H1 (cell line): ENCODE results near the gene NR1H2. TPM values are rescaled to one million over a fixed set of nuclear protein-coding genes. Genes with fewer than 3 reads are reported as not detected.

Experiments
- CTCF ChIA-PET: fragments of 300-600 bp; sonication (Branson Sonifier 250); formaldehyde crosslinking; loops from one replicate; lab custom pipeline; 2021; ENCODE audit not compliant: partially characterized antibody; lab: Charles Lee
- POLR2A ChIA-PET: fragments of 300-600 bp; sonication (Branson Sonifier 250); formaldehyde crosslinking; loops from one replicate; lab custom pipeline; 2021; ENCODE audit warnings: inconsistent platforms; ENCODE audit not compliant: partially characterized antibody; lab: Charles Lee
- DNase-seq, 2 experiments: peaks; one replicate each; pipeline versions ENCODE4 v3.0.0 to v3.0.0-alpha.2; 2010 to 2022; ENCODE audit warnings: low spot score in 2 of 2, low read depth in 1 of 2, mixed read lengths in 1 of 2
- FAIRE-seq: peaks from 2 replicates; lab custom pipeline; 2011; peaks lifted over from hg19 to GRCh38; lab: Jason Lieb, UNC
- H2AFZ ChIP-seq: 2 replicates; pipeline ENCODE4 v1.8.1; 2012; ENCODE audit warnings: low read length, inconsistent platforms
- H2AK5ac ChIP-seq: 2 replicates; pipeline ENCODE4 v1.6.1; 2013; ENCODE audit warnings: low read depth, low read length
- H2BK120ac ChIP-seq: replicated peaks from 2 replicates; pipeline ENCODE3; 2013; ENCODE audit warnings: low read depth, low read length, inconsistent platforms
- H2BK12ac ChIP-seq: 2 replicates; pipeline ENCODE4 v1.6.1; 2013; ENCODE audit warnings: low read depth, low read length
- H2BK15ac ChIP-seq: 2 replicates; pipeline ENCODE4 v1.6.1; 2013; ENCODE audit warnings: low read length
- H2BK20ac ChIP-seq: 2 replicates; pipeline ENCODE4 v1.6.1; 2013; ENCODE audit warnings: low read length
- H2BK5ac ChIP-seq: 2 replicates; pipeline ENCODE4 v1.6.1; 2013; ENCODE audit warnings: low read depth, low read length
- H3K14ac ChIP-seq: 2 replicates; pipeline ENCODE4 v1.6.1; 2013; ENCODE audit warnings: inconsistent platforms; ENCODE audit not compliant: insufficient read length
- H3K18ac ChIP-seq: 2 replicates; pipeline ENCODE4 v1.6.1; 2013; ENCODE audit warnings: low read length; ENCODE audit errors: extremely low read depth
- H3K23ac ChIP-seq: 2 replicates; pipeline ENCODE4 v1.6.1; 2013; ENCODE audit warnings: inconsistent platforms; ENCODE audit not compliant: insufficient read length
- H3K23me2 ChIP-seq: 2 replicates; pipeline ENCODE4 v1.6.1; 2013; ENCODE audit warnings: low read depth, low read length
- H3K27ac ChIP-seq: 2 replicates; pipeline ENCODE4 v1.6.1; 2011; ENCODE audit warnings: low read depth, low read length, inconsistent platforms
- H3K27me3 ChIP-seq, 4 experiments: replicated peaks in 1 of 4; 1 replicate in 1 of 4; 2 replicates in 3 of 4; pipeline versions ENCODE4 v1.6.1 to v1.8.1; 2011 to 2013; ENCODE audit warnings: low read length in 3 of 4, mild to moderate bottlenecking in 3 of 4, inconsistent platforms in 2 of 4, mixed read lengths in 2 of 4, moderate library complexity in 1 of 4; ENCODE audit not compliant: control insufficient read depth in 3 of 4, insufficient read depth in 3 of 4; ENCODE audit errors: extremely low read depth in 1 of 4
- H3K36me3 ChIP-seq, 4 experiments: 2 replicates each; pipeline versions ENCODE4 v1.6.1 to v1.8.1; 2011 to 2013; ENCODE audit warnings: mild to moderate bottlenecking in 4 of 4, low read length in 3 of 4, moderate library complexity in 2 of 4, control low read depth in 1 of 4, inconsistent platforms in 1 of 4; ENCODE audit not compliant: insufficient read depth in 4 of 4, control insufficient read depth in 2 of 4
- H3K4ac ChIP-seq: replicated peaks from 2 replicates; pipeline ENCODE3; 2013; ENCODE audit warnings: low read length, low read depth, mixed read lengths, inconsistent platforms; ENCODE audit not compliant: insufficient read length
- H3K4me1 ChIP-seq, 4 experiments: replicated peaks in 1 of 4; 1 replicate in 1 of 4; 2 replicates in 3 of 4; pipeline versions ENCODE4 v1.6.1 to v1.8.1; 2011 to 2013; ENCODE audit warnings: low read length in 3 of 4, inconsistent platforms in 2 of 4, mixed read lengths in 1 of 4; ENCODE audit not compliant: insufficient read depth in 4 of 4, control insufficient read depth in 3 of 4
- H3K4me2 ChIP-seq, 2 experiments: 2 replicates each; pipeline versions ENCODE4 v1.6.1 to v1.8.1; 2011 to 2013; ENCODE audit warnings: low read depth in 2 of 2, low read length in 2 of 2, control low read depth in 1 of 2, inconsistent platforms in 1 of 2, mild to moderate bottlenecking in 1 of 2; ENCODE audit not compliant: insufficient read depth in 1 of 2
- H3K4me3 ChIP-seq, 4 experiments: fragments of 200-600, 300-600 bp in 1 of 4; sonication (generic), shearing (Covaris generic), sonication (Bioruptor Twin) in 1 of 4; 2 replicates each; pipeline versions ENCODE4 v1.5.1 to v1.8.1; 2011 to 2016; ENCODE audit warnings: low read length in 4 of 4, low read depth in 3 of 4, control low read depth in 2 of 4, inconsistent platforms in 2 of 4, mild to moderate bottlenecking in 2 of 4, mixed read lengths in 1 of 4, moderate library complexity in 1 of 4; ENCODE audit not compliant: insufficient read depth in 2 of 4; ENCODE audit errors: extremely low read depth in 1 of 4
- H3K56ac ChIP-seq: replicated peaks from 2 replicates; pipeline ENCODE3; 2013; ENCODE audit warnings: low read depth, mild to moderate bottlenecking, mixed read lengths, low read length, inconsistent platforms; ENCODE audit not compliant: insufficient read length
- H3K79me1 ChIP-seq: 2 replicates; pipeline ENCODE4 v1.6.1; 2013; ENCODE audit warnings: low read depth, low read length, control low read depth
- H3K79me2 ChIP-seq, 2 experiments: 2 replicates each; pipeline versions ENCODE4 v1.6.1 to v1.8.1; 2012 to 2013; ENCODE audit warnings: low read length in 2 of 2, mild to moderate bottlenecking in 2 of 2, inconsistent platforms in 1 of 2; ENCODE audit not compliant: insufficient read depth in 2 of 2, control insufficient read depth in 1 of 2
- H3K9ac ChIP-seq, 4 experiments: replicated peaks in 1 of 4; 1 replicate in 1 of 4; 2 replicates in 3 of 4; pipeline versions ENCODE4 v1.6.1 to v1.8.1; 2011 to 2013; ENCODE audit warnings: low read depth in 3 of 4, low read length in 3 of 4, control low read depth in 2 of 4, mild to moderate bottlenecking in 2 of 4, moderate library complexity in 2 of 4, inconsistent platforms in 1 of 4; ENCODE audit errors: extremely low read depth in 1 of 4
- H3K9me3 ChIP-seq, 2 experiments: 2 replicates each; pipeline versions ENCODE4 v1.6.1 to v1.8.1; 2012 to 2013; ENCODE audit warnings: mild to moderate bottlenecking in 2 of 2, moderate library complexity in 2 of 2, control low read depth in 1 of 2, inconsistent platforms in 1 of 2, low read depth in 1 of 2, low read length in 1 of 2, mixed read lengths in 1 of 2; ENCODE audit not compliant: insufficient read depth in 2 of 2
- H4K20me1 ChIP-seq, 2 experiments: replicated peaks in 1 of 2; 2 replicates each; pipeline versions ENCODE3 to v1.8.1; 2011 to 2013; ENCODE audit warnings: inconsistent platforms in 2 of 2, low read length in 2 of 2, mild to moderate bottlenecking in 1 of 2; ENCODE audit not compliant: insufficient read depth in 2 of 2, control insufficient read depth in 1 of 2
- H4K5ac ChIP-seq: 2 replicates; pipeline ENCODE4 v1.6.1; 2013; ENCODE audit warnings: low read length, low read depth, mixed read lengths, inconsistent platforms; ENCODE audit not compliant: insufficient read length
- H4K8ac ChIP-seq: 2 replicates; pipeline ENCODE4 v1.8.0; 2013; ENCODE audit warnings: mild to moderate bottlenecking, moderate library complexity, low read length, inconsistent platforms; ENCODE audit not compliant: insufficient read depth; ENCODE audit errors: extremely low read depth
- H4K91ac ChIP-seq: replicated peaks from 2 replicates; pipeline ENCODE3; 2013; ENCODE audit warnings: low read length, mixed read lengths, inconsistent platforms; ENCODE audit not compliant: insufficient read length
- ASH2L ChIP-seq: fragments of 200-600, 300-600 bp; sonication (generic); IDR thresholded peaks from one replicate; pipeline ENCODE4 v1.7.1; 2017; ENCODE audit warnings: low read length
- BACH1 ChIP-seq: IDR thresholded peaks from 2 replicates; pipeline ENCODE4 v1.6.1; 2012; ENCODE audit warnings: low read length, improper control_type of control experiment
- CHD2 ChIP-seq: IDR thresholded peaks from 2 replicates; pipeline ENCODE4 v1.6.1; 2012; ENCODE audit warnings: low read length, improper control_type of control experiment
- CTCF ChIP-seq, 3 experiments: IDR thresholded peaks; 1 replicate in 2 of 3; 2 replicates in 1 of 3; pipeline versions ENCODE4 v1.5.1 to v1.6.1; 2011; ENCODE audit warnings: low read length in 3 of 3, mild to moderate bottlenecking in 3 of 3, inconsistent platforms in 2 of 3, low read depth in 1 of 3, moderate library complexity in 1 of 3; ENCODE audit not compliant: insufficient read depth in 1 of 3; ENCODE audit errors: control extremely low read depth in 1 of 3
- MAX ChIP-seq: IDR thresholded peaks from 2 replicates; pipeline ENCODE4 v1.6.1; 2012; ENCODE audit warnings: inconsistent platforms
- POLR2A ChIP-seq, 2 experiments: IDR thresholded peaks; 1 replicate in 1 of 2; 2 replicates in 1 of 2; pipeline ENCODE4 v1.6.1; 2011; ENCODE audit warnings: low read depth in 2 of 2, low read length in 2 of 2, mild to moderate bottlenecking in 2 of 2; ENCODE audit errors: control extremely low read depth in 1 of 2
- SIRT6 ChIP-seq: IDR thresholded peaks from one replicate; pipeline ENCODE4 v1.7.1; 2012; ENCODE audit warnings: low read length, inconsistent platforms
- TBP ChIP-seq: IDR thresholded peaks from 2 replicates; pipeline ENCODE4 v1.6.1; 2011; ENCODE audit warnings: low read depth, low read length, improper control_type of control experiment
- TCF12 ChIP-seq: IDR thresholded peaks from 2 replicates; pipeline ENCODE4 v1.6.1; 2011; ENCODE audit warnings: low read depth, mild to moderate bottlenecking, low read length
- TEAD4 ChIP-seq: IDR thresholded peaks from 2 replicates; pipeline ENCODE4 v1.6.1; 2012; ENCODE audit warnings: low read depth, low read length, inconsistent platforms, mixed read lengths
- YY1 ChIP-seq: IDR thresholded peaks from 2 replicates; pipeline ENCODE4 v1.6.1; 2011; ENCODE audit warnings: low read depth, mild to moderate bottlenecking, low read length
- WGBS, 2 experiments: shearing (Covaris generic) in 1 of 2; methylation state at CpG; one replicate each; pipeline versions ENCODE4 v1.1.6 to v1.1.7; 2013 to 2015; ENCODE audit warnings: low lambda C conversion rate in 2 of 2, mixed read lengths in 2 of 2, inconsistent platforms in 1 of 2, low coverage in 1 of 2, missing lambda C conversion rate in 1 of 2; ENCODE audit not compliant: insufficient replicate concordance in 2 of 2, insufficient coverage in 1 of 2, insufficient read length in 1 of 2; ENCODE audit errors: extremely low coverage in 1 of 2, missing lambda C conversion rate in 1 of 2; 5-methylcytosine and 5-hydroxymethylcytosine counted together
- polyA plus RNA-seq, 7 experiments: library from polyadenylated mRNA; depleted of rRNA in 3 of 7; stranded (reverse) in 5 of 7; unstranded in 2 of 7; fragments of >200 nt in 5 of 7; fragments of 200-250 nt in 2 of 7; gene quantifications; 1 replicate in 5 of 7; 2 replicates in 1 of 7; 4 replicates in 1 of 7; pipeline versions ENCODE4 v1.2.1 to v1.2.3, GENCODE V29; 2011 to 2013; ENCODE audit warnings: missing spikeins in 2 of 7, mixed read lengths in 2 of 7
- total RNA-seq: library from RNA; stranded (reverse); fragmentation: NEBNext Ultra II Directional; extraction: Animal tissue kit (Norgen Biotek cat#: 25700); gene quantifications from 2 replicates; pipeline ENCODE4 v1.2.1, GENCODE V29; 2021

Gene NR1H2
- total and polyA plus RNA-seq, 2 of the 8 experiments (the other 6 are each of a cell fraction or from before 2014, with no cell fraction given) = 40.3 to 47.5 TPM

- Histone ChIP-seq H3K36me3 (no peaks in the 10 kb centered on the region), H2AK5ac (no peak overlapping the region), H2BK20ac (peak overlapping the region; percentile 23; the same call in 1 of the 2 replicates), H3K9me3 (no peaks in the 10 kb centered on the region), H3K9ac (peak overlapping the region; percentile 55 to 92 (median 76); a peak in 6 of 7 replicates), H3K18ac (peak overlapping the region; percentile 93), H3K23me2 (peaks cover 34% of the 10 kb centered on the region), H4K20me1 (peaks cover 0 to 1% of the 10 kb centered on the region in 2 experiments), H3K4me3 (peak overlapping the region; percentile 74 to 96 (median 86)), H2AFZ (peak overlapping the region; percentile 100), H3K79me1 (no peaks in the 10 kb centered on the region; the same call in 1 of the 2 replicates), H4K8ac (peak overlapping the region; percentile 99), H3K23ac (no peak overlapping the region), H4K5ac (peak overlapping the region; percentile 98), H3K27me3 (peaks cover 0 to 2% (median 0%) of the 10 kb centered on the region in 4 experiments; a peak in 2 of 7 replicates), H3K4me1 (peaks cover 2 to 21% (median 13%) of the 10 kb centered on the region in 4 experiments), H3K4me2 (peak overlapping the region; percentile 75 to 98), H2BK120ac (peak overlapping the region; percentile 100), H2BK12ac (peak overlapping the region; percentile 97; the same call in 1 of the 2 replicates), H3K56ac (peak overlapping the region; percentile 55), H3K27ac (peak overlapping the region; percentile 95), H3K79me2 (peaks cover 3 to 6% of the 10 kb centered on the region in 2 experiments; a peak in 2 of 4 replicates), H2BK5ac (peak overlapping the region; percentile 97), H3K4ac (peak overlapping the region; percentile 98), H4K91ac (peak overlapping the region; percentile 98), H3K14ac (peak overlapping the region; percentile 73), H2BK15ac (0 out of 2 replicates have a peak overlapping the region, but pooled peaks have one; percentile 61)
- DNase-seq = peak; percentile 86 to 93
- 1% methylated on average over 23 of the region's 34 CpGs; no CpG with 5 or more reads in 1 of the 2 experiments for WGBS, 2 experiments
- CTCF ChIA-PET = interaction anchor here (1.2 to 1.6 kb wide), 6 partner anchors 18 to 127 kb away, joined by 3 to 5 read pairs (median 4); no protein-coding TSS in a partner anchor
- no peak for FAIRE-seq
- POLR2A ChIA-PET = interaction anchor here (0.7 to 2.8 kb wide), 18 partner anchors 9 to 145 kb away, joined by 3 to 17 read pairs (median 4); partner anchors contain the start of gene POLD1
- TF ChIP-seq TBP (no peak), TEAD4 (peak; percentile 80), YY1 (peak; percentile 74; the same call in 1 of the 2 replicates), CTCF (IDR thresholded peaks at IDR 0.05; ENCODE audit: control extremely low read depth in 1 of 3, insufficient read depth in 1 of 3, low read depth in 1 of 3, low read length in 3 of 3) (no peak), MAX (no peak; the same call in 1 of the 2 replicates), BACH1 (peak; percentile 93), SIRT6 (no peak), CHD2 (peak; percentile 25; the same call in 1 of the 2 replicates), TCF12 (no peak), POLR2A (IDR thresholded peaks at IDR 0.05; ENCODE audit: control extremely low read depth in 1 of 2, low read depth in 2 of 2, low read length in 2 of 2) (peak in 1 of 2 experiments; percentile 34; a peak in 1 of 3 replicates), ASH2L (peak; percentile 43)
Observed at GRCh38 chr19:50333235-50333736, 43.0 kb upstream of the NR1H2 start.
